DMS153 (cell line): Measurements from ENCODE around the gene MISP3.

Experiments used
- DNase-seq: peaks from one replicate; lab custom pipeline; 2025; lab: John Stamatoyannopoulos, UW

MISP3 gene

GRCh38 chr19:14122924-14123323, 50.3 kb downstream of the MISP3 start:
- DNase-seq: no peak
